Left renal pelvis (tissue), 4 donors: ENCODE data around the gene FEZF1. TPM values are rescaled to one million over a fixed set of nuclear protein-coding genes. Genes with fewer than 3 reads are reported as not detected.

ENCODE experiments used
- DNase-seq, 4 donors: peaks; one replicate each; pipeline ENCODE4 v3.0.0-alpha.2; 2013; ENCODE audit warnings: low read depth in 4 of 4, low spot score in 3 of 4
- polyA plus RNA-seq, 4 donors: library from polyadenylated mRNA; unstranded; fragments of 120-200 nt; gene quantifications; one replicate each; pipeline ENCODE4 v1.2.1, GENCODE V29; 2013; ENCODE audit not compliant: insufficient read length in 4 of 4

The FEZF1 gene
- not detected for polyA plus RNA-seq

DNA sequence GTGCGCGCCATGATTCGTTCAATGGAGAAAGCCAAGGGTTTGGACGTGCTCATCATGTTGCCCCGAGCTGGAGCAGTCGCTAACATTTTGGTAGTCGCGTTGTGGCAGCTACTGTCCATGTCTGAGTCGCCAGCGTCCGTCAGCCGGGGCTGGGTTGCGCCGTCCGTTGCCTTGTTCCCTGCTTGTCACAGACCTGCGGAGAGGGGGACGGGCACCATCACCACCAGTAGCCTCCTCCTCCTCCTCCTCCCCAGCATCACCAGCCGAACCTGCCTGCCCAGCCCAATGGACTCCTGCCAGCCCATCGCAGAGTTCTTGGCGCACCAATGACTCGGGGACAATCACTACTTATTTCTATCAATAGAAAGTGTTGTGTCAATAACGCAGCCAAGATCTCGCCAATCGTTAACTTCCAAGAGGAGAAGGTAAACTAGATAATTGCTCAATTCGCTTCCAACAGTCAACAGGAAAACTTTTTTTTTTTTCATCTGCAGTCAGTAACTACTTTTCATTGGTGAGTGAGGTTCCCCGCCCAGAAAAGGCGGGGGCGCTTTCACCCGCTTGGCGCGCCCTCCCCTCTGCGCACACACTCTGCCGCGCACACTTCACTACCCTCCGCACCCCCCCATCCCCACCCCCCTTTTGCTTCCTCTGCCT is at the start of gene FEZF1:
Gene FEZF1 (minus strand): TSS at position 432 of the 657 bp plus-strand sequence. CDS start 313 bp downstream, at position 119.
- DNase-seq = no peak

DNA sequence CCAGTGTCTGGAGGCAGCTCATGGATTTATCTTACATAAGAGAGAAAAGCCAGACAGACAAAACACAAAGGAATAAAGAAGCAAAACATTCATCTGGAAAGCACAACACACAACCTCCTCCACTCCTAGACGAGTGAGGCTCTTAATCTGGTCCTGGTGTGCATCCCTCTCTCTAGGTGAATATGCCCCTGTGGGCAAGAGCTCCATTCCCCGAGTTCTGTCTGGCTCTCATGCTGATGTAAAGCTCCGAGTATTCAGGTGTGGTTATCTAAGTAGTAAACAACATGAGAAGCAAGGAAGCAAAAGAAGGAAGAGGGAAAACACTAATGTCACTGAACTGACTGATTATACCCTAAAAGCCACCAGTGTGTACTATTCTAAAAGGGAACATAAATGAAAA is 47.9 kb upstream of the FEZF1 start:
- no peak for DNase-seq

- no peak for DNase-seq
Measured at GRCh38 chr7:122350701-122351100, 46.2 kb upstream of the FEZF1 start.

DNA sequence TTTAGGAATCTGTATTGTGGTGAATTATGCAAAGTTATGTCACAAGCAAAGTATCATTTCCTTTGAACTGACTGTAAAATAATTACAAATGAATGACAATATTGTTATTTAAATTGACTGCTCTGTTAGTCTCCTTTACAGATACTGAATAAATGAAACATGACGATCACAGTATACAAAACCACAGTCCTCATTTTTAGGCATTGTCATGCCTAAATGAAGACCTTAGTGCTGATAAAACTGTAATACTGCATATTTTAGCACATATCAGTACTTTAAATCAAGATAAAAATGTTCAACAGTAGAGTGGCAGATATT is 39.7 kb upstream of the FEZF1 start:
- no peak for DNase-seq

DNA sequence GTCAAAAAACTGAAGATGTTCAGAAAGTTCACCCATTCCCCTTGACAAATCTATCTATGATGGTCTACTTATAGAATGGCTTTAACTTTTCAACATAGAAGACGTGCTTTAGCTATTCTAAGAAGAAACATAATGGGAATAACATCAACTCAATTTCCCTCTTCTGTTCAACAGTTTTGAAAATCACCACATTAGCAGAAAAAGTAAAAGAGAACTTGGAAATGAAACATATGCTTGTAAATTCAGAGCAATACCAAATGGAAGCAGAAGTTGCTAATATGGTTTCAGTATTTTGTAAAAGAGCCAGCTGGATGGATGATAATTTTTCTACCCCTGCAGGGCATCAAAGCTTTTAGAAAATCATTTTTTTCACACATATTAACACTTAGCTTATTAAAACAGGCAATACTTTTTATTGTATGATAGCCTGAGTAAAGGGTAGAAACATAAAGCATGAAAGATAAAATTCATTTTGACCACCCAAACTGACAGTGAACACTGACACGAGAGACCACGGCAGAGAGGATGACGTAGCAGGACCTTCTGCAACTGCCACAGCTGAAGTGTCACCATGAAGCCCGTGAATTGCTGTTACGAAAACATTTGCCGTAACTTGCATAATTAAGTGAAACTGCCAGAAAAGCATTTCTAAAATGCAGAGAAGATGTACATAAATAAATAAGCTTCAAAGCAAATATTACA is 39.2 kb upstream of the FEZF1 start:
- DNase-seq = no peak

DNA sequence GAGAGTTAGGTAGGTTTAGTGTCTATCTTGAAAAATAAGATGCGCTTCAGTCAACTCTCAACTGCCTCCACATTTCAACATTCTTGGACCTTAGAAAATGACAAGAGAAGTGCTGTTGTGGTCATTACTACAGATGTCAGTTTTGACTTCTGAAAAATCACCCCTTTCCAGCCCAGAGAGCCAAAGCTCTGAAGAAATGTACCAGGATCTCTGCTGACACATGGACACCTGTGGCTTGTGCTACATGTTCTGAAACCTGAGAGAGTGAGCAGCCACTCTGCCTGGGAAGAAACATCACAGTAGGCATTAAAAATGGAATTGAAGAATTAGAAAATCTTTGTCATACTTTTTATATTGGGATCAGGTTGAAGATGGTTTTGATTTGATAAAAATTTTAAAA is 35.9 kb upstream of the FEZF1 start:
- no peak for DNase-seq

- no peak for DNase-seq
Measured at GRCh38 chr7:122339145-122339904, 34.8 kb upstream of the FEZF1 start.

DNA sequence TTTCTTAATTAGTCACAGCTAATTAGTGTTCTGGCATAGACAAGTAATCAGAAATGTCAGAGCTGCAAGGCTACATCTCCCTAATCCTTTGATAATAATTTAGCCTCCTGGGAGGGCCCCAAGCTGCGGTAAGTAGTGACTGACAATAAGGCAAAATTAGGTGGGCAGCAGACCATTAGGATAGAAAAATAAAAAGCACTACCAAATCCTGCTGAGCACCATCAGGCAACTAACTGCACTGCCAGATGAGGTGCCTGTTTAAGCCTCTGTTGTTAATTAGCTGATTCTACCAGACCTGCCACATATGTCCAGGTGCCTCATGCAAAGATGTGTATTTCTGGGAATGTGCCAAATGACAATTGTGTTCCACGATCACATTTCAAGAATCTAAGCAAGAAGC is 32.5 kb upstream of the FEZF1 start:
- no peak for DNase-seq

GRCh38 chr7:122329145-122329802 is 24.7 kb upstream of the FEZF1 start:
- no peak for DNase-seq

DNA sequence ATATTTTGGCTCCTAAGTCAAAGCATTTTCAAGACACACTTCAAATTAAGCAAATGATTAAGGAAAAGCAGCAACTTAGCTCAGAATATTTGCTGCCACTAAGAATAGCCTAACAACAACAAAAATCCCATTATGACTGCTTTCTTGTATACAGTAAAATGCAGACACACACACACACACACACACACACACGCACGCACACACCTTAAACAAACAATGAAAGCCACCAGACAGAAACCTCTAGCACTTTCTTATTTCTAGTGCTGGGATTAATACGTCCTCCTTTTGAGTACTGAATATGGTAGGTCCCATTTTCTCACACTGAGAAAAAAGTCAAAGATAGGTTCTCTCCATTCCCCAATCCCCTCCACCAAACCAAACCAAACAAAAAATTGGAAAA is 23.4 kb upstream of the FEZF1 start:
- DNase-seq = no peak

DNA sequence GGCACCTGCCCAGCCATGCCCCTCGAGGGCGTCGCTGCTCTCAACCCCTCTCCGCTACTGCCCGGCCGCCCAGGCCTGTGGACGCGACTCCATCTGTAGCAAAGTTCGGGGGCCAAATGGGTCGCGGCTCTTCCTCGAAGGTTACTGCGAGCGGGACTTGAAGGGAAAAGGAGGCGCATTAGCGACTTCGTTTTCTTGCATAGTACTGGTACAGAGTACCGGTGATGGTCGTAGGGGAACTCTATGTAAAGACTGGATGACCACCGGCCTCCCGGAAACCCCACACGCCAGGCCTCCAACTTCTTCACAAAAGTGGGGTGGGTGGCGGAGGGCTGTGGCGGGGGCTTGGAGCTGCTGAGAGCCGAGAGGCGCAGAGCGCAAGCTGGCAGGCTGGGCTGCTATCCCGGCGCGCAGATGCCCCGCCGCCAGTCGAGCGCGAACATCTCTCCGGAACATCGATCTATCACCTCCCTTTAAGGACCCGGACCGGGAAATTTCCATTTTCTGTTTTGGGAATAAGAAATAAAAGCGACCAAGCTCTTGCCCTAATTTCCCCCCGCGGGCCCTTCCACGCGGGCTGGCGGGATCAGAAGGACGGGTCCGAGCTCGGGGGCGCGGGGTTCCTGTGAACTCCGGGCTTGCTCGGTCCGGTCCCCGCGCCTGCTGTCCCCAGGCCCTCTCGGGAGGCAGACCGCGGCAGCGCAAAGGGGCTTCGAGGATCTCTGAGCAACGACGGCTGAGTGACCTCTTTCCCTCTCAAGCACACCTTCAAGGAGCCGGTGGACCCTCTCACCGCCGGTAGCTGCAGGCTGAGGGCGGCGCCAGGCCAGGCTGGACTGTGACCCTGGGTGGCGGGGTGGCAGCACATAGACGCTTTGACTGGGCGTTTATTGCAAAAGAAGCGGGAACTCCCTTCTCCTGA is 12.2 kb upstream of the FEZF1 start:
- no peak for DNase-seq

DNA sequence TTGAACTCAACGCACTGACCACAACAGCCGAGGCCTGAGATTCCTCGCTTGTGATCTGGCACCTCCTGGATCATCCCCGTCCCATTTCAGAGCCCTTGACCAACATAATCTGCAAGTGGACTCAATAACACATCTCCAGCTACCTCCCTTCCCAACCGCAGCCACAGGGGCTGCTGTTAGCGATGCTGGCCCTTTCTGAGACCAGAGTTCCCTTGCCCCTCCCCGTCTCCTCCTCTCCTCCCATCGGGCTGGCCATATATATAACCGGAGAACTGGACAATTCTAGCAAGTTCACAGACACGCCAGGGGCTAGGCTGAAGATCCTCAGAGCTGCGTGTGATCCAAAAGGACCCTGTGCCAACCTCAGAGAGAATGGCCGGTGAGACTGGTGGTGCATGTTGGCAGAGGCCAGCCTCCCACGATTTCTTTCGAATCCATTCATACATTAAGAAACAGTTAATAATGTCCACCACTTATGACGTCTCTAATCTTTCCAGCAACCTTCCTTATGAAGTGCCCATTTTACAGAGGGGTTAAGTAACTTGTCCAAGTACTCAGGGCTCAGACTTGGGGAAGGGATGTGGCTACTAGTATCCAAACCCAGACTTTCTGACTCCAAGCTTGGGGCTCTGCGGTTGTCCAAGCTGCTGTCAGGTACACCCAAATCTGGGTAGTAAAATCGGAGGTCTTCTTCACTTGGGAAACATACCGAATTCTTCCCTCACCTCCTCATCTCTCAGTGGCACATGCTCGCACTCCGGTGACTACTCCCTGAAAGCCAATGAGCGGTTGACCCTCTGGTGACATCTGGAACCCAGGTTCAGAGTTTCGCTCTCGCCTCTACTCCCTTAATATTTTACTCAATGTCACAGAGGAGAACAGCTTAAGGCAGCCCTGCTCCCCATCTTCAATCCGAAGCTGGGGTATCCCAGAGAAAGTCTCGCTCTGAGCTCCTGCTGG is 11.2 kb upstream of the FEZF1 start:
- DNase-seq = no peak

- no peak for DNase-seq
Measured at GRCh38 chr7:122314284-122314683, 9.7 kb upstream of the FEZF1 start.

DNA sequence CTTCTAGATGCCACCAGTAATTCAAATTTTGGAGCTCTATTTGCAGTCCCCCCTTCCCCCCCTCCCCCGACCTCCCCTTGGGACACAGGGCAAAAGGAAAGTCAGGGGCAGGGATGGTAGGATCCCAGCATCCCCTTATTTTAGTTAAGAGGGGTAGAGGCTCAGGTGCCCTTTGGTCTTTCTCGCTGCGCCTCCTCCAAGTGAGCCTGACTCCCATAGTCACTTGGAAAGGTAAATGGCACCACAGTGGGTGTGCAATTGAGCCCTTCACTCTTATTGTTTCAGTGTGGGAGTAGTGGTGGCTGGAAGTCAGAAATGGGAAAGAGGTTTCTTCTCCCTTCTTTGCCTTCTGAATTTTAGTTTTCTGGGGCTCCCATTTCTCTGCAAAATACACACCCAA is 8.2 kb upstream of the FEZF1 start:
- no peak for DNase-seq

DNA sequence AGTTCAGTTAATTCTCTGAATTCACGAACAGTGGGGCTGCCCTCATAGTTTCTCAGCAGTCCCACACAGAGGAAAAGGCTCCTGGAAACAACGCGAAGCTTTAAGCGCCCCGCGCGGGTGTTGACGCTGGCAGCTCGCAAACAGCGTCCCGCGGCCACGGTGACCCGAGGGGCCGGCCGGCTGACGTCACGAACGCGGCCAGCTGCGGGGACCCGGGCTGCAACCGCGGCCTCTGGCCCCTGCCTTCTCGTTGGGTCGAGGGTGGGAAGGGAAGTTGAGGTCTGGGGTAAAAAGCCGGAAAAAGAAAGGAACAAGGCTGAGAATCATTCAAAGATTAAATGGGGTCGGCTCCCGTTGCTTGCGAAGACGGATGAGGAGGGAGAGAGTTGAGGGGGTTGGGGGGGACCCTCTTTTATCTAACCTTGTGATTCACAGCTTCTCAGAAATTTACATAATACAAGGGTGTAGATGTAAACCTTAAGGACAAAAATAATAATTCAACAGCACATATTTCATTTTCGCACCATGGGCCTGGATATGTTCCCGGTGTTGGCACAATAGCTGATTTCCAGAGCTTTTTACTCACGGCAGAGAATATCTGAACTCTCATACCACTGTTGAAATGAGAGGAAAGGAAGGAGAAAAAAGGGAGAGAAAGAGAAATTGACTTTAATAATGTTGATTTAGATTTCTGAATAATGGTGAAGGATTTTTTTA is 7.3 kb upstream of the FEZF1 start:
- no peak for DNase-seq

DNA sequence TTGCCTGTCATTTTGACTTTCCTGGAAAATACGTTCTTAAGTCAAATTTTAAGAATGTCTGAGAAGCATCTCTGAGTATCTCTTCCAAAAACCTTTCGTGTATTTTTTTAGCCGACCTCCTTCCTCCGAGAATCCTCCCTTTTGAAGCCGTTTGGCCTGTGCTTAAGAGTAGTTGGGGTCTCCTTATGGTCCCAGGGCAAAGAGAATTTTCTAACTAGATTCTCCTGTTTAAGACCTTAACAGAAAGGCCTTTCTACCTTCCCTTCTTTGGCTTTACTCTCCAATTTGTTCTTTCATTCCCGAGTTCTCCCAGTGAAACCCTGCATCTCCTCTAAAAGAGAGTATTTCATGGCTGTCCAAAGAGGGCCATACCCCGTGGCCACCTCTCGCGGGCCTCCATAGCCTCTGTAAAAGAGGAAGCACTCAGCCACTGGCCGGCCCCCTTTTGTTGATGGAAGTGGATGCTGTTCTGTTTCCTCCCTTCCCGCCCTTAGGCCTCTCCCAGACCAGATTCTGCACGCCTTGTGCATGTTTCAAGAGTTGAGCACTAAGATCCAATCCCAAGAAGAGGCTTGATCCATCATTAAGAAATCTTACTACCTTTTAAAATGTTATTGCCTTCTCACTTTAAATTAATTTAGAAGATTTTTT is 6.6 kb upstream of the FEZF1 start:
- no peak for DNase-seq

DNA sequence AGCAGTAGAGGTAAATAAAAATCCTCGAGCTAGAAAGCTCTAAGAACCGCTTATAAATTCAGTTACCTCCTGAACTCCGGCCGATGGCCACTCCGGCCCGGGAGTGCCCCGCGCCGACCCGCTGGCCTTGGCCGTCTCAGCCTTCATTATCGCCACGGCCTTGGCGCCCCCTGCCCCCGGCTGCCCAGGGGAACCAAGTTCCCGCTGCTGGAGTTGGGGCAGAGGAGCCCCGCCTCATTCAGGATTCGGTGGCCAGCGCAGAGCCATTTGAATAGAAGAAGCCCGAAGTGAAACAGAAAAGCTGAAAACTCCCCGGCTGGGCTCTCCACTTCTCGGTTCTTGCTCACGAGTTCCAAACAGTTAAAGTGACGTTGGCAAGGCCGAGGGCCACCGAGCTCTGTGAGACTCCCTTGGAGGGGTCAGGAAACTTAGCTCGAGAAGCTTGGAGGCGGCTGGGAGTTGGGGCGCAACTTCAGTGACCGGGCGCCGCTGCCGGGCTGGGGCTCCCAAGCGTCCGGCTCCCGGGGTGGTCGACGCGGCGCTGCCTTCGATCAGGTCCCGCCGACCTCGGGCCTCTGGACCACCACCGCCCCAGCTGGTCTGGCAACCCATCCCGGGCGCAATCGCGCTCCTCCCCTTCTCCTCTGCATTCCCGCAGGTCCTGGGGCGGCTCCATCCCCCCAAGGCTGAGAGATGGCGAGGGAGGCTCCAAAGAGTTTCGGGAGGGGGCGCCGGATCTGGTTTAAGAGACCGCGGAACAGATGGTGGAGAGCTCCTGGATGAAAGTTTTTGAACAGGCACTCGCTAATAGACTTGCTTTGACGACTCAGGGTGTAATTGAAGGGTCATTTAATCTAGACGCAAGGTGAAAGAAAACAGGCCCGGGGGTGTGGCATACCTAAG is 5.8 kb upstream of the FEZF1 start:
- DNase-seq = no peak
